ENCODE data around the gene MRPL17.
A peak's percentile ranks its signal among the peaks of the same experiment; 100 is the strongest.
"Not testable (repeated sequence)": the region's sequence is repeated elsewhere in the genome, so short reads cannot be mapped to it uniquely, and the experiment has no call there.

Gene MRPL17

DNA sequence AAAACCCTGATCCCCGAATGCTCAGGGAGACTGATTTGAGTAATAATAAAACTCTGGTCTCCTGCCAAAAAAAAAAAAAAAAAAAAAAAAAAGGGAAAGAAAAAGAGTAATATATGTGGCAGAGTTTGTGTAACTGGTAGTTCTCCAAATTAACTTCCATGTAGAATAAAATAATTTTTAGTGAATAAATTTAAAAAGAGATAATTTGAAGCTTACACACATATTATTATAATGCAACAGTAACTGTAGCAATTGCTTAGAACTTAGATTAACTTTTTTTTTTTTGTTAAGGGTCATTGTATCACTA lies 11.0 kb upstream of the MRPL17 start:
- H3K4me3 ChIP-seq (ENCODE audit: low read depth, low read length): no peak overlapping the region
- TF ChIP-seq, protein P1, sequence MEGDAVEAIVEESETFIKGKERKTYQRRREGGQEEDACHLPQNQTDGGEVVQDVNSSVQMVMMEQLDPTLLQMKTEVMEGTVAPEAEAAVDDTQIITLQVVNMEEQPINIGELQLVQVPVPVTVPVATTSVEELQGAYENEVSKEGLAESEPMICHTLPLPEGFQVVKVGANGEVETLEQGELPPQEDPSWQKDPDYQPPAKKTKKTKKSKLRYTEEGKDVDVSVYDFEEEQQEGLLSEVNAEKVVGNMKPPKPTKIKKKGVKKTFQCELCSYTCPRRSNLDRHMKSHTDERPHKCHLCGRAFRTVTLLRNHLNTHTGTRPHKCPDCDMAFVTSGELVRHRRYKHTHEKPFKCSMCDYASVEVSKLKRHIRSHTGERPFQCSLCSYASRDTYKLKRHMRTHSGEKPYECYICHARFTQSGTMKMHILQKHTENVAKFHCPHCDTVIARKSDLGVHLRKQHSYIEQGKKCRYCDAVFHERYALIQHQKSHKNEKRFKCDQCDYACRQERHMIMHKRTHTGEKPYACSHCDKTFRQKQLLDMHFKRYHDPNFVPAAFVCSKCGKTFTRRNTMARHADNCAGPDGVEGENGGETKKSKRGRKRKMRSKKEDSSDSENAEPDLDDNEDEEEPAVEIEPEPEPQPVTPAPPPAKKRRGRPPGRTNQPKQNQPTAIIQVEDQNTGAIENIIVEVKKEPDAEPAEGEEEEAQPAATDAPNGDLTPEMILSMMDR (IDR thresholded peaks at IDR 0.05; ENCODE audit: insufficient read depth, low read depth, low read length, missing control alignments): no peak

DNA sequence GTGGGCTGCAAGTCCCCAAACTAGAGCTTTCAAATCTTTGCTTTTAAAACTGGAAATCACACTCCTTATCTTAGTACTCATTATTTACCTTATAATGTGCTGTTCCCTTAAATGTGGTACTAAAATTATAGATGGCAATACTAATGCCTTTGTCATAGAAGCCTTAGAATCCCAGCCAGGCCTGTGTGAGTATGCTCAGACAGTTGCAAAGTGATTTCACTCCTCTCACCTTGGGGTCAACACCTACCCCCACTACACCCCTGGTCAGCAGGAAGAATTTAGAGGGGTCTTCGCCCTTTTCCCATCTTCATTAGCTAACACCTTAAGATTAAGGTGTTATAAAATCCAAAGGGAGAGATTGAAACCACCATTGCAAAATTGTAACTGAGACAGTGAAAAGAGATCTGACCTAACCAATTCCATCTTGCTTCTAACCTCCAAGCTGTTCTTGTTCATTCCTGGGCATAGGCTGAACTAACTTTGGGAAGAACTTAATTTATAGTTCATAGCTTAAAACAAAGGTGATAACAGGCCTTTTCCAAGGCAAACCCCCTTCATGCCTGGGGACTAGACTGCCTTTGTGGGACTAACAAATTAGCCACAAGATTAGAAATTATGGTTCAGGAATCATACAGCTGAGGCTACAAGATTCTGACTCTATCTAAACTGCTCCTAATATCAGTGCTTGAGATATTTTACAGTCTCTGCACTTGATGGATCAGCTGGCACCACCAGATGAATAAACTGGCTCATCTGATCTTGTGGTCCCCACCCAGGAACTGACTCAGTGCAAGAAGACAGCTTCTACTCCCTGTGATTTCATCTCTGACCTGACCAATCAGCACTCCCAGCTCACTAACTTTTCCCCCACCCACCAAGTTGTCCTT lies 10.4 kb upstream of the MRPL17 start:
- no peak overlapping the region for H3K4me3 ChIP-seq (ENCODE audit: low read depth, low read length)
- TF ChIP-seq, protein P1 (IDR thresholded peaks at IDR 0.05; ENCODE audit: insufficient read depth, low read depth, low read length, missing control alignments): no peak
- no peak for DNase-seq (ENCODE audit: low read depth)

More for the DNA sequence above, 11.0 kb upstream of the MRPL17 start:
- DNase-seq (ENCODE audit: low read depth): no peak

DNA sequence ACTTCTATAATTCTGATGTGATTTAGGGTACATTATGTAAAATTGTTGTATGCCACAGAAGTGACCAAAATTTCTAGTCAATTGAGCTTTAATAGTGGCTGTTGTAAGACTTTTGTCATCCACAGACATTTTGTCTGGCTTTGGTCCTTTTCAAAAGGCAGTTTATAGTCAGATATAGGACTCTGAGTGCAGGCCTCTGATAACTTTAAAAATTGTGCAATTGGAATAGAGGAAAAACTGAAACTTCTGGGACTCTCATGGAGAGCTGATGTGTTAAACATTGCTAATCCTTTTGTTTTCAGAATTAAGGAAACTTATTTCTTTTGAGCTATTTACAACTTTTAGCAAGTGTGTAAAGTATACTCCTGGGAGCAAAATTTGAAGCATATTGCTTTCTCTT lies 9.0 kb upstream of the MRPL17 start:
- no peak for DNase-seq (ENCODE audit: low read depth)
- TF ChIP-seq, protein P1 (IDR thresholded peaks at IDR 0.05; ENCODE audit: insufficient read depth, low read depth, low read length, missing control alignments): no peak

DNA sequence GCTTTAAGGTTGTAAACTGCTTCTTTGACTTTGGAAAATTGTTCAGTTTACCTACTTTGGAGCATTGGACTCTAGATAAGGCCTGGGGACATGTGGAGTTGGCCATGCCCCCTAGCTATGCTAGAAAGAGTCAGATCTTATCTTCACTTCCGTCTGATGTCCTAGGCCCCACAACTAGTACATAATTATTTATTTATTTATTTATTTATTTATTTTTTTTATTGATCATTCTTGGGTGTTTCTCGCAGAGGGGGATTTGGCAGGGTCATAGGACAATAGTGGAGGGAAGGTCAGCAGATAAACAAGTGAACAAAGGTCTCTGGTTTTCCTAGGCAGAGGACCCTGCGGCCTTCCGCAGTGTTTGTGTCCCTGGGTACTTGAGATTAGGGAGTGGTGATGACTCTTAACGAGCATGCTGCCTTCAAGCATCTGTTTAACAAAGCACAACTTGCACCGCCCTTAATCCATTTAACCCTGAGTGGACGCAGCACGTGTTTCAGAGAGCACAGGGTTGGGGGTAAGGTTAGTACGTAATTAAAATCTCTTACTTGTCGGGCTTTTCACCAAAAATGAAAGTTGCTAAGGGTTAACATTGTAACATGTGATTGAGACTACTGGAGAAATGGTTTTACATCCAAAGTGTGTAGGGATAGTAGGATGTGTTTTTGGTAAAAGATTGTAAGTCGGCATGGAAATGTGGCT lies 7.4 kb upstream of the MRPL17 start:
- DNase-seq (ENCODE audit: low read depth); H3K4me3 ChIP-seq (ENCODE audit: low read depth, low read length): not testable (repeated sequence)

More for the DNA sequence above, 9.0 kb upstream of the MRPL17 start:
- H3K4me3 ChIP-seq (ENCODE audit: low read depth, low read length): no peak overlapping the region

DNA sequence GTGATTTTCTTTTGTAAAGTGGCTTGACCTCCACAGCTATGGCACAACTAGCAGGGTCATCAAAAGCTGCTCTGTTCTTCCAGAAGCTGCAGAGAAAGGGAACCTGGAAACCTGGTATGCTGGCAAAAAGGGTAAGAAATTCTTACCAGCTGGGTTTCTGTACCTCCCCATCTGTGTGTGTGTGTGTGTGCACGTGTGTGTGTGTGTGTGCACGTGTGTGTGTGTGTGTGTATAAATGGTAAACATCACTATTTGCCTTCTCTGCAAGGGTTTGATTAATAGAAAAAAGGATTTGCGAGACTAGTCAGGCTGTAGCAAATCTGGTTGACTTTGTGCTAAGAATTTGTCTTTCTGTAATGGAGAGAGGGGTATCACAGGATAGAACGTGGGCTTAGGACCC lies 4.7 kb upstream of the MRPL17 start:
- DNase-seq (ENCODE audit: low read depth): no peak
- TF ChIP-seq, protein P1 (IDR thresholded peaks at IDR 0.05; ENCODE audit: insufficient read depth, low read depth, low read length, missing control alignments): no peak
- no peak overlapping the region for H3K4me3 ChIP-seq (ENCODE audit: low read depth, low read length)

DNA sequence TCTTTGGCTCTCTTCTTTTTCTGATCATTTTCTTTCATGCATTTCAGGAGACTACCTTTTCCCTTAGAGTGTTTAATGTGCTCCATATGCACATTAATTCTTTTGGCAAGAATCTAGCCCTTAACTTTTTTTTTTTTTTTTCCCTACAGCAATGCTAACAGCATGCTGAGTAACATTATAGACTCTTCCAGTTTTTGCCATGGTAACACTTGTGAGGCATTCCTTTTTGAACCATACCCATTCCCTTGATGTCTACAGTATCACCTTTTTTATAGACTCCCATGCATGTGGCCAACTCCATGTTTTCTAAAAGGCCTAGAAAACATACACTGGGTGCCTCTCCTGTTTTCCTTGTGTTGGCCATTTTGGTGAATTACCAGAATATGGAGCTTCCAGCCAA lies 2.9 kb upstream of the MRPL17 start:
- H3K4me3 ChIP-seq (ENCODE audit: low read depth, low read length): no peak overlapping the region
- DNase-seq (ENCODE audit: low read depth): no peak
- TF ChIP-seq, protein P1 (IDR thresholded peaks at IDR 0.05; ENCODE audit: insufficient read depth, low read depth, low read length, missing control alignments): no peak

DNA sequence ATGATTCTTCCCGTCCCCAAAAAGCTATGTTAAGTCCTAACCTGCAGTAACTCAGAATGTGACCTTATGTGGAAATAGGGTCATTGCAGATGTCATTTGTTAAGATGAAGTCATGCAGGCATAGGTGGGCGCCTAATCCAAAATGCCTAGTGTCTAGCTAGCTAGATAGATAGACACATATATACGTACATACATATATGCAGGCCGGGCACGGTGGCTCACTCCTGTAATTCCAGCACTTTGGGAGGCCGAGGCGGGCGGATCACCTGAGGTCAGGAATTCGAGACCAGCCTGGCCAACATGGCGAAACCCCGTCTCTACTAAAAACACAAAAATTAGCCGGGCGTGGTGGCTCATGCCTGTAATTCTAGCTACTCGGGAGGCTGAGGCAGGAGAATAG lies 928 bp upstream of the MRPL17 start:
- H3K4me3 ChIP-seq (ENCODE audit: low read depth, low read length): peak overlapping the region; percentile 69
- not testable (repeated sequence) for DNase-seq (ENCODE audit: low read depth)

DNA sequence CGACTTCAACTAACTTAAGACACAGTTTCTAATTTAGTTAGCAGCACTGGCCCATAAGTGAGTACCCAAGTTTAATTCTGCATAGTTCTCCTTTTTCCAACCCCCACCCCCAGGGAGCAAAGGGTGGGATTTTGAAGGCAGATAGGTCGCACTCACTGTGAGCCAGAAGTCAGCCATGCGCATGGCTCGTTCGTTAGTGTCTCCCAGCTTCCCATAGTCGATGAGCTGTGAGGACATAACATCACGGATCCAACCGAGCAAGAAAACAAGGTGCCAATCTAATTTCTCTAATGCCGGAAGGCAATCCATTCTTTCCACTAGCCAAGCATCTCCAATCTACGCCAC lies 577 bp downstream of the MRPL17 start:
- TF ChIP-seq, protein P1 (IDR thresholded peaks at IDR 0.05; ENCODE audit: insufficient read depth, low read depth, low read length, missing control alignments): no peak
- peak overlapping the region; percentile 96 for H3K4me3 ChIP-seq (ENCODE audit: low read depth, low read length)
- no peak for DNase-seq (ENCODE audit: low read depth)
